Activated CD4-positive, alpha-beta T cell treated with anti-CD3 and anti-CD28 coated beads, Interleukin-2, amount 50 U/mL, for 16 hours (primary cell): ENCODE measurements around the gene UNC93B1.

ENCODE experiments used
- DNase-seq: peaks from one replicate; pipeline ENCODE4 v3.0.0-alpha.2; 2020

The UNC93B1 gene

GRCh38 chr11:68003846-68004550, at the start of gene UNC93B1:
UNC93B1 (minus strand) TSS chr11:68004097; CDS start chr11:68004043, 54 bp downstream.
- DNase-seq: peak; percentile 88

GRCh38 chr11:68053117-68053516, 49.2 kb upstream of the UNC93B1 start:
- no peak for DNase-seq

- no peak for DNase-seq
These were observed 48.4 kb upstream of the UNC93B1 start for GRCh38 chr11:68052137-68052873.

GRCh38 chr11:68051191-68052136, 47.6 kb upstream of the UNC93B1 start:
- no peak for DNase-seq

- no peak for DNase-seq
These were observed 46.5 kb upstream of the UNC93B1 start for GRCh38 chr11:68050371-68050841.

- no peak for DNase-seq
These were observed 45.8 kb upstream of the UNC93B1 start for GRCh38 chr11:68049509-68050370.

GRCh38 chr11:68048681-68049508, 45.0 kb upstream of the UNC93B1 start:
- no peak for DNase-seq

- no peak for DNase-seq
These were observed 43.8 kb upstream of the UNC93B1 start for GRCh38 chr11:68047437-68048290.

GRCh38 chr11:68044898-68045351, 41.0 kb upstream of the UNC93B1 start:
- no peak for DNase-seq

GRCh38 chr11:68044145-68044813, 40.4 kb upstream of the UNC93B1 start:
- no peak for DNase-seq

- no peak for DNase-seq
These were observed 39.6 kb upstream of the UNC93B1 start for GRCh38 chr11:68043349-68044144.

- no peak for DNase-seq
These were observed 39.1 kb upstream of the UNC93B1 start for GRCh38 chr11:68043029-68043348.

- DNase-seq: no peak
These were observed 38.5 kb upstream of the UNC93B1 start for GRCh38 chr11:68042219-68043028.

- no peak for DNase-seq
These were observed 37.8 kb upstream of the UNC93B1 start for GRCh38 chr11:68041617-68042218.

GRCh38 chr11:68040957-68041591, 37.2 kb upstream of the UNC93B1 start:
- DNase-seq: no peak

GRCh38 chr11:68040101-68040956, 36.4 kb upstream of the UNC93B1 start:
- peak; percentile 51 for DNase-seq
